GM12873 (cell line): ENCODE measurements around the gene AIDA.

Experiments
- TF ChIP-seq, protein P1 (sequence below): IDR thresholded peaks from 2 replicates; pipeline ENCODE4 v1.5.1; 2012; ENCODE audit warnings: low read depth, mild to moderate bottlenecking, moderate library complexity, low read length, control low read depth; ENCODE audit not compliant: insufficient read depth; ENCODE audit errors: missing control alignments

The AIDA gene

DNA sequence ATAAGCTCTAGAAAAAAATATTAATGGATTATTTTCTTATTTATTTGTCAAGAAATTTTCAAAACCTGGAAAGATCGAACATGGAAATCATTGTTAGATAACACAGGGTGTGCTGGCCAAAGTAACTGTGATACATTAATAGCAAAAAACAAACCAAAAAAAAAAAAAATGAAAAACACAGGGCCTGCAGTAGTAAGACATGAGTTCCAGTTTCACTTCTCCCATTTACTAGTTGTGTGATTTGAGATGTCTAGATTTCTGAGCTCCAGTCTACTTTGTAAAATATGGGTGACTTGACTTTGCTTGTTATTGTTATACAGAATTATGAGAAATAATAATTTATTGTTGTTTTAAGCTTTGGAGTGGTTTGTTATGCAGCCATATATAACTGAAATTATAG lies 38.4 kb upstream of the AIDA start:
- TF ChIP-seq, protein P1, sequence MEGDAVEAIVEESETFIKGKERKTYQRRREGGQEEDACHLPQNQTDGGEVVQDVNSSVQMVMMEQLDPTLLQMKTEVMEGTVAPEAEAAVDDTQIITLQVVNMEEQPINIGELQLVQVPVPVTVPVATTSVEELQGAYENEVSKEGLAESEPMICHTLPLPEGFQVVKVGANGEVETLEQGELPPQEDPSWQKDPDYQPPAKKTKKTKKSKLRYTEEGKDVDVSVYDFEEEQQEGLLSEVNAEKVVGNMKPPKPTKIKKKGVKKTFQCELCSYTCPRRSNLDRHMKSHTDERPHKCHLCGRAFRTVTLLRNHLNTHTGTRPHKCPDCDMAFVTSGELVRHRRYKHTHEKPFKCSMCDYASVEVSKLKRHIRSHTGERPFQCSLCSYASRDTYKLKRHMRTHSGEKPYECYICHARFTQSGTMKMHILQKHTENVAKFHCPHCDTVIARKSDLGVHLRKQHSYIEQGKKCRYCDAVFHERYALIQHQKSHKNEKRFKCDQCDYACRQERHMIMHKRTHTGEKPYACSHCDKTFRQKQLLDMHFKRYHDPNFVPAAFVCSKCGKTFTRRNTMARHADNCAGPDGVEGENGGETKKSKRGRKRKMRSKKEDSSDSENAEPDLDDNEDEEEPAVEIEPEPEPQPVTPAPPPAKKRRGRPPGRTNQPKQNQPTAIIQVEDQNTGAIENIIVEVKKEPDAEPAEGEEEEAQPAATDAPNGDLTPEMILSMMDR: no peak

DNA sequence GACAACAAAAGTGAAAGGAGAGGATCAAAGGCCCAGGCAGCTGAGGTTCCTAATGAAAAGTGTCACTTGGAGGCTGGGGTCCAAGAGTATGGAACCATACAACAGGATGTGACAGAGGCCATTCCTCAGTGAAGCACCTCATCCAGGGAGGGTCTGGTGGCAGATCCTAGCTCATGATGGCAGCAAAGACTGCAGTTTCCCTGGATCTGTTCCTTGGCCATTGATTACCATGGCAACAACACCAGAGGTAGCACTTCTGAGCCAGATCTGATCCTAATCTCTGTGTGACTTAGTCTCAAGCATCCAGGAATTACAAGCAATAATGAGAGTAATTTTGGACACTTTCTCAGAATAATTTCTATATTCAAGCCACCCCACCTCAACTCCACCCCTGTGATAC lies 37.6 kb upstream of the AIDA start:
- TF ChIP-seq, protein P1: no peak

DNA sequence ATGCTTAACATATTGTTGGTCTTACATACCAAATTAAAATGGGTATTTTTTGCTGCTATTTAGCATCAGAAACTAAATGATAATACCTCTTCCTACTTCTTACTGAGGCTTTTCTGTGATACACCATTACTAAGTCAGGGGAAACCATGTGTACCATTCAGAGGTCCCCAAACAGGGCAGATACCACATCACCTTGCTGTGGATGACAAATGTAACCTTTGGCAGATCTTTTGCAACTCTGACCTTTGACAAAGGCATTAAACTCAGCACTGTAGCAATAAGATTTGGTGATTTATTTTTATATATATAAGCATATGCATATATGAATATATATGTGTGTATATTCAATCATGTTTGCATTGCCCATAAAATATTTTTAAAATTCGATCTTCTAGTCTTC lies 27.6 kb upstream of the AIDA start:
- TF ChIP-seq, protein P1: no peak

DNA sequence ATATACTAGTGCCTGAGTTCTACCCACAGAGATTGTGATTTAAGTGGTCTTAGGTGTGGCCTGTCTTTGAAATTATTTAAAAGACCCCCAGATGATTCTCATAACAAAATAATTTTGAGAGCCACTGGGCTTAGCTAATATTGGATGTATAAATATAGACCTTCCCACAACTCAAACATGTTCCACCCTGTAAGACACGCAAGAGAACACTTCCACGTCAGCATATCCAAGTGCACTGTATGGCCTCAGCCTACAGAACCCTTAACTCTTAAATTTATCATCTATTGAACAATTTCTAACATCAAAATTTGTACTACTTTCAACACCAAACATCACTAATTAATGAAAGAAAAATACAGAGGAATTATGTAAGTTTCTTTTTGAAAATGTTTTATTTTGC lies 27.2 kb upstream of the AIDA start:
- TF ChIP-seq, protein P1: no peak

DNA sequence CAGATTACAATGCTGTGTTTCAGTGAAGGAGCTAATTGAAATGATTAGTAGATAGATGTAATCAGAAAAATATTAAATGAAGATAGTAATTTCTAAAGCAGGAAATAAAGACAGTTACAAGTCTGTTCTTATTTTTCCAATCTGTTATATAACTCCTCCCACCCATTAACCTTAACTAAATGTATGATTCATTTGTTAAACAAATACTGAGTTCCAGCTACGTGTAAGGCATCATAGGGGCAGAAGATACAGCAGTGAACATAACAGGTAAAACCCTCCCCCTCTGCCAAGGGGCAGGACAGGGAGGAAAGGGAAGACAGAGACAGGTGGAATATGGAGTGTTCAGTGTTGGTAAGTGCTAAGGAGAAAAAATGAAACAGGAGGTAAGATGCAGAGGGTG lies 24.7 kb upstream of the AIDA start, which contains the start of gene FAM177B:
TSS of gene FAM177B (plus strand) at position 231 of the 400 bp plus-strand sequence. CDS start 9,344 bp downstream, outside the sequence.
- TF ChIP-seq, protein P1: no peak

DNA sequence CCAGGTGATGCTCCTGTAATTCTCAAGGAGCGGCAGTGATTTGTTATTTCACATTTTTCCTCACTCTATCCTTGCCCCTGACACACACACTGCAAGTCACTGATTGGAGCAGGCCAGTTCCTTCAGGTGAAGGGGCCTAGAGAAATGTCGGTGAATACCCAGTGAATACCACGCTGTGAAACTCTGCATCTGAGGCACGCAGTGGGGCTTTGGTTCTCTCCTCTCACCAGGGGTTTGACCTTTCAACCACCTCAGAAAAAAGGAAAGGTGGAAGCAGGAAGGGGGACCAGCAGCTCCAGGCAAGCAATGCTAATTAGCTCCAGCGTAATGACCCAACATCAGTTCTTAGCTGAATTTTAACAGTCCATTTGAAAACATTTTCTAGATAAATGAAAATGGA lies 24.2 kb upstream of the AIDA start:
- TF ChIP-seq, protein P1: no peak

DNA sequence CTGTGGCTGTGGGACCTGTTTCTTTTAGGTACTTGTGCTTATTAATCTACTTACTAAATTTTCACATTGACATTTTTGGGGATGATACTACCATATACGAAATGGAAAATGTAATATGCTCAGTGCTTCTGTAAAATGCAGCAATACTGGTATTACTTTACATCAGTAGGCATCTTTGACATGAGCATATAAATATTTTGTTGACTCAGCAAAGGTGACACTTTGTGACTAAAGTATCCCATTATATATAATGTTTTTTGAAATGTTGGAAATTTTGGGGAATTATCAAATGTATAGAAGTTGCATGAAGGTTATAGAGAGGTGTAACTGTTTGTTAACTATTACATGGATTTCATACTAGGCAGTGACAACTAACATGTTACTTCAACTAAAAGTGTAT lies 22.4 kb upstream of the AIDA start:
- TF ChIP-seq, protein P1: no peak
